ENCODE data around the gene VEPH1.

DNA sequence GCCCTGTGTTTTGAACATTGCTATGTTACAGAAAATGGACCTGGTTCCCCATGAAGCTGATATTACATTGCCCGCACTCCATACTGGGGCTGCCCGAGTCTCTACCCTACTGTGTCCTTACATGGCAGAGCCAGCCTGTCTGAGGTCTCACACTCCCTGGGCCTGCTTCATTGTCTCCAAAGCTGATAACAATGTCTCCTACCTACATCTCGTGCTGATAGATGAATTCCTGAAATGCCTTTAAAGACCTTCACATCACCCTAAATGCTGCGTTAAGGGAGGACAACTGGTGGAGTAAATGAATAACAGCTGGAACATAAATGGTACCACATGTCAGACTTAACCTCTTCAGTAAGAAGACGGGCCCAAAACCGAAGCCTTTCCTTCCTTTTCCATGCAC lies 129.4 kb downstream of the VEPH1 start:
- TF ChIP-seq POLR2A (IDR thresholded peaks at IDR 0.05; ENCODE audit: low read depth, low read length), result no peak
- no peak for TF ChIP-seq POLR2AphosphoS5 (IDR thresholded peaks at IDR 0.05; ENCODE audit: low read depth, low read length)
- TF ChIP-seq POU2F2 (IDR thresholded peaks at IDR 0.05; ENCODE audit: low read depth, low read length), result no peak
- no peak for TF ChIP-seq PAX5 (IDR thresholded peaks at IDR 0.05; ENCODE audit: insufficient read depth, low read length, severe bottlenecking)
